Upper lobe of right lung (tissue), 1 donor: ENCODE data around the gene SPATA31C2. TPM values are rescaled to one million over a fixed set of nuclear protein-coding genes. Genes with fewer than 3 reads are reported as not detected.

Source experiments
- ATAC-seq: fragments of 200-7000 bp; cut with Tn5 transposase; one replicate; pipeline ENCODE4 v1.9.1; 2020; ENCODE audit warnings: mild to moderate bottlenecking, moderate library complexity
- DNase-seq: peaks from one replicate; pipeline ENCODE4 v3.0.0-alpha.2; 2020
- H3K27ac ChIP-seq: fragments of 200-600 bp; one replicate; pipeline ENCODE4 v1.8.0; 2022
- H3K27me3 ChIP-seq: fragments of 200-600 bp; one replicate; pipeline ENCODE4 v1.8.0; 2022; ENCODE audit warnings: mild to moderate bottlenecking
- H3K36me3 ChIP-seq: fragments of 200-600 bp; one replicate; pipeline ENCODE4 v1.8.0; 2022
- H3K4me1 ChIP-seq: fragments of 200-600 bp; one replicate; pipeline ENCODE4 v1.8.0; 2022
- H3K4me3 ChIP-seq: fragments of 200-600 bp; one replicate; pipeline ENCODE4 v1.8.0; 2022; ENCODE audit warnings: mild to moderate bottlenecking
- H3K9me3 ChIP-seq: fragments of 200-600 bp; one replicate; pipeline ENCODE4 v1.8.0; 2022
- intact Hi-C: fragments of 100-400 bp; cut with DNase I; formaldehyde crosslinking; loops from one replicate; pipeline ENCODE4 v1.11.0; 2022
- total RNA-seq: library from RNA; stranded (reverse); fragmentation: NEBNext Ultra II Directional; extraction: Animal tissue kit (Norgen Biotek cat#: 25700); gene quantifications from one replicate; pipeline ENCODE4 v1.2.1, GENCODE V29; 2021
- TF ChIP-seq, protein P1 (sequence below): fragments of 200-600 bp; IDR thresholded peaks from one replicate; pipeline ENCODE4 v1.8.0; 2022; ENCODE audit warnings: antibody characterized with exemption
- donor health status: DM: no; HTN: yes; CAD: no; lungs with severe emphysema.

The SPATA31C2 gene
- total RNA-seq, 1 donor from 2014 or later = not detected

- no peak overlapping the region for H3K4me3 ChIP-seq
- TF ChIP-seq, protein P1, sequence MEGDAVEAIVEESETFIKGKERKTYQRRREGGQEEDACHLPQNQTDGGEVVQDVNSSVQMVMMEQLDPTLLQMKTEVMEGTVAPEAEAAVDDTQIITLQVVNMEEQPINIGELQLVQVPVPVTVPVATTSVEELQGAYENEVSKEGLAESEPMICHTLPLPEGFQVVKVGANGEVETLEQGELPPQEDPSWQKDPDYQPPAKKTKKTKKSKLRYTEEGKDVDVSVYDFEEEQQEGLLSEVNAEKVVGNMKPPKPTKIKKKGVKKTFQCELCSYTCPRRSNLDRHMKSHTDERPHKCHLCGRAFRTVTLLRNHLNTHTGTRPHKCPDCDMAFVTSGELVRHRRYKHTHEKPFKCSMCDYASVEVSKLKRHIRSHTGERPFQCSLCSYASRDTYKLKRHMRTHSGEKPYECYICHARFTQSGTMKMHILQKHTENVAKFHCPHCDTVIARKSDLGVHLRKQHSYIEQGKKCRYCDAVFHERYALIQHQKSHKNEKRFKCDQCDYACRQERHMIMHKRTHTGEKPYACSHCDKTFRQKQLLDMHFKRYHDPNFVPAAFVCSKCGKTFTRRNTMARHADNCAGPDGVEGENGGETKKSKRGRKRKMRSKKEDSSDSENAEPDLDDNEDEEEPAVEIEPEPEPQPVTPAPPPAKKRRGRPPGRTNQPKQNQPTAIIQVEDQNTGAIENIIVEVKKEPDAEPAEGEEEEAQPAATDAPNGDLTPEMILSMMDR = peak; percentile 67
- DNase-seq (no peak), ATAC-seq (peak; percentile 81)
- H3K4me1 ChIP-seq = no peaks in the 10 kb centered on the region
- no peak overlapping the region for H3K27ac ChIP-seq
- no peaks in the 10 kb centered on the region for H3K9me3 ChIP-seq
- H3K27me3 ChIP-seq = no peaks in the 10 kb centered on the region
- intact Hi-C loops = no loop called here
- H3K36me3 ChIP-seq = no peaks in the 10 kb centered on the region
Measured at GRCh38 chr9:88173378-88173999, 35.2 kb upstream of the SPATA31C2 start.

- no peaks in the 10 kb centered on the region for H3K9me3 ChIP-seq
- H3K36me3 ChIP-seq = no peaks in the 10 kb centered on the region
- no peak overlapping the region for H3K4me3 ChIP-seq
- H3K27me3 ChIP-seq = no peaks in the 10 kb centered on the region
- no peak for ATAC-seq
- no peak for DNase-seq
- TF ChIP-seq, protein P1 = no peak
- intact Hi-C loops = no loop called here
- H3K4me1 ChIP-seq = no peaks in the 10 kb centered on the region
- H3K27ac ChIP-seq = no peak overlapping the region
Measured at GRCh38 chr9:88169700-88170099, 31.4 kb upstream of the SPATA31C2 start.

DNA sequence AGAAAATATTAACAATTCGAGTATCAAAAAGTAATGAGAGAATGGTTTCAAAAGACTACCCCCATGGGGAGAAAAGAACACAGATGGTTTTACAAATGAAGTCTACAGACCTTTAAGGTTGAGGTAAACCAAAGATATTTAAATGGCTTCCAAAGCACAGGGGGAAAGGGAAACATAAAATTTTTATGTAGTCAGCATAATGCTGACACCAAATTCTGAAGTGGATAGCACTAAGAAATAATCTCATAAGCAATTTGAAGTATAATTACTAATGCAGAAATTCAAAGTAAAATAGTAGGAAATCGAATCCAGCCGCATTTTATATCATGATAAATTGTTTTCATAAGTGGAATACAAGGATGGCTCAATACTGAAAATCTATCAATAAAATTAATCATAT lies 30.3 kb upstream of the SPATA31C2 start:
- Histone ChIP-seq H3K4me1 (no peaks in the 10 kb centered on the region), H3K9me3 (no peaks in the 10 kb centered on the region), H3K27me3 (no peaks in the 10 kb centered on the region), H3K36me3 (no peaks in the 10 kb centered on the region), H3K4me3 (no peak overlapping the region), H3K27ac (no peak overlapping the region)
- intact Hi-C loops = no loop called here
- TF ChIP-seq, protein P1 = no peak
- ATAC-seq (no peak), DNase-seq (no peak)

DNA sequence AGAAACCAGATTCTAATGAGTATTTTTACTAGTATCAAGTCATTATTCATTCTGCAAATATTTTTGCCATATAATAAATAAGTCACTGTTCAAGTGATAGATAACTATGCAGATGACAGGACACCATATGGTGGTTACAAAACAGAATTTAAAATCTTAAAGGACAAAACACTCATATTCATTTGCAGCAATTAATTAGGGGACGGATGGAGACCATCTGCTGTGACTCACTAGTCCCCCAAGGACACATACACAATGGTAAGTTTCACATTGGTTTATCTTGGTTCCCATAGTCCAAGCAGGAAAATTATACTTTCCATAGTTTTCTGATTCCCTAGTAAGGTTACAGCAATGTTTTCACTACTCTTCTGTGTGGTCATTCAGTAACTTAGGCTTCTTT lies 28.4 kb upstream of the SPATA31C2 start:
- no peak for ATAC-seq
- intact Hi-C loops = no loop called here

GRCh38 chr9:88164850-88165249 lies 26.6 kb upstream of the SPATA31C2 start:
- peak; percentile 59 for ATAC-seq
- DNase-seq = no peak
- intact Hi-C loops = no loop called here

More for the DNA sequence above, 28.4 kb upstream of the SPATA31C2 start:
- Histone ChIP-seq H3K4me1 (no peaks in the 10 kb centered on the region), H3K27ac (no peak overlapping the region), H3K4me3 (no peak overlapping the region), H3K36me3 (no peaks in the 10 kb centered on the region), H3K27me3 (no peaks in the 10 kb centered on the region), H3K9me3 (no peaks in the 10 kb centered on the region)
- TF ChIP-seq, protein P1 = no peak
- DNase-seq = no peak

More at GRCh38 chr9:88164850-88165249, 26.6 kb upstream of the SPATA31C2 start:
- no peak overlapping the region for H3K27ac ChIP-seq
- no peaks in the 10 kb centered on the region for H3K4me1 ChIP-seq
- TF ChIP-seq, protein P1 = no peak
- no peaks in the 10 kb centered on the region for H3K9me3 ChIP-seq
- H3K4me3 ChIP-seq = no peak overlapping the region
- H3K27me3 ChIP-seq = peaks cover 4% of the 10 kb centered on the region
- H3K36me3 ChIP-seq = no peaks in the 10 kb centered on the region
